ENCODE measurements around the gene CHCHD3.

DNA sequence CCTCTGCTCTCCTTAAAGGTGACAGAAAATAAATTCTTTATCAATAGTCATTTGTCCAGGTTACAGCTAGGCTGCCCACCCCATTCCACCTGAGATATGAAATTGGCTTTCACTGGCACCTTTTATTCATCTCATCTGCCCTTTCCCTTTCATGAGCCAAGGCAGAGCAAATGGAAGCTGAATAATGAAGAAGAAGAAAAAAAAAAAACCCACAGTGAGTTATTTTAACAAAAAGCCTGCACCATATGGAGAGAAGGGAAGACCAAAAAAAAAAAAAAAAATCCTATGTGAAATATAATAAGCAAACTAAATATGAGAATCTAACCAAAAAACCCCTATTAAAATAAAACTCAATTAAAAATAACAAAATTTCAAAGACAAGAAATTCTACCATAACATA lies 59.2 kb downstream of the CHCHD3 start:
- TF ChIP-seq POLR2AphosphoS5 (IDR thresholded peaks at IDR 0.05) (no peak), POLR2A (IDR thresholded peaks at IDR 0.05) (no peak)

Measured in breast epithelium (tissue), 3 donors.